Dedifferentiated amniotic fluid mesenchymal stem cell (primary cell): ENCODE results near the gene PTPRG.
A peak's percentile ranks its signal among the peaks of the same experiment; 100 is the strongest.
"Not testable (repeated sequence)": the region's sequence is repeated elsewhere in the genome, so short reads cannot be mapped to it uniquely, and the experiment has no call there.

ENCODE experiments used
- DNase-seq: peaks from one replicate; pipeline ENCODE4 v3.0.0-alpha.2; 2016; ENCODE audit errors: extremely low spot score

PTPRG gene

GRCh38 chr3:61796911-61797310 is 235.5 kb downstream of the PTPRG start:
- no peak for DNase-seq

DNA sequence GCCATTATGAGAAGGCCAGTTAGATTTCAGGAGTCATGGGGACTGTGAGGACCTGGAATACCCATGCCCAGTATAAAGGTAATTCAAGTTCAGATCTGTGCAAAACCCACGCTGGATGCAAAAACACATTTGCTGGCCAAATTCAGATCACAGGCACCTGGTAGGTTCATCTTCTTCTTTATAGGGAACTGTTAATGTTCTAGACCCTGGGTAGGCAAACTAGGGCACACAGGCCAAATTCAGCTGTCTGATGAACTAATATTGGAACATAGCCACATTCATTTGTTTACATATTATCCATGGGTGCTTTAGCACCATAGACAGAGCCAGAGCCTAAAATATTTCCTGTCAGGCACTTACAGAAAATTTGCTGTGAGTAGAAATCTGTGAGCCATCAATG is 241.4 kb downstream of the PTPRG start:
- no peak for DNase-seq

- DNase-seq, result no peak
These were observed 242.6 kb downstream of the PTPRG start for GRCh38 chr3:61803983-61804382.

DNA sequence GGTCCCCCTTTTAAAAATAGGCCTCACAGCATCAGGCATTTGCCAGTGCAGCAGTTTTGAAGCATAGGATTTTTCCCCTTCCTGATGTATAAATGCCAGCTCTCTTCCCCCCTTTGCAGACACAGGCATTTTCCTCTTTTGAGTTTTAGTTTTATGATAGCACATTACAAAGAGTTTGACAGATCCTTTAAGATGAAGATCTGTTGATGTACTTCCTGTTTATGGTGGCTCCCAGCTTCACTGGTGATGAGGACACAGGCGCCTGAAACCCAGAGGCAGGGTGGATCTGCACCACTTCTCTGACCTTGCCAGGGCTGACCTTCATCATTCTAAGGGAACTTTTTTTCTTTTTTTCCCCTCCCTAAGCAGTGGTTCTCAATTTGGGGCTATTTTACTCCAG is 243.4 kb downstream of the PTPRG start:
- DNase-seq, result no peak

DNA sequence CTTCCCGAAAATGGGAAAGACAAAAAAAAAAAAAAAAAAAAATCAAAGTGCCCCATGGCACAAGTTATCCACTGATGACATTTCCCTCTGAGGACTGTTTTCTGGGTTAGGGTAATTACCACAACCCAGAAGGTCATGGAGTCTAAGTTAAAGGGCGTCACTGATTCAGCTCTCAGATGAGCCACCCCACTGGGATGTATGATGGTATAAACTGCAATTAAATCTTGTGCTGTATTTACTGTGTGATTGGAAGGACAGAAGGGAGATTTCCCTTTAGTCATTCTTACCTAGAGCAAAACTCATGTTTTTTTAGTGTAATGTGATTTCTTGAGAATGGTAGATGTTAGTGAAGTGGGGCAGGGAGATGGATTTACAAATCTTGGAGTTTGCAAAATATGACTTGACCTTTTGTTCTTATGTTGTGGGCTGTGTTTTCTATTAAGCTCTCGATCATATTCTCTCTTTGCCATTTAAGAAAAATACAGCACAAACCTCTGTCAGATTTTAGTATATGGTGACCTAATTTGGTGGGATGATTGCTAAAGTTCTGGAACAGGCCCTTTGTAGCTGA is 244.2 kb downstream of the PTPRG start:
- DNase-seq, result no peak

GRCh38 chr3:61806810-61807209 is 245.4 kb downstream of the PTPRG start:
- DNase-seq, result no peak

DNA sequence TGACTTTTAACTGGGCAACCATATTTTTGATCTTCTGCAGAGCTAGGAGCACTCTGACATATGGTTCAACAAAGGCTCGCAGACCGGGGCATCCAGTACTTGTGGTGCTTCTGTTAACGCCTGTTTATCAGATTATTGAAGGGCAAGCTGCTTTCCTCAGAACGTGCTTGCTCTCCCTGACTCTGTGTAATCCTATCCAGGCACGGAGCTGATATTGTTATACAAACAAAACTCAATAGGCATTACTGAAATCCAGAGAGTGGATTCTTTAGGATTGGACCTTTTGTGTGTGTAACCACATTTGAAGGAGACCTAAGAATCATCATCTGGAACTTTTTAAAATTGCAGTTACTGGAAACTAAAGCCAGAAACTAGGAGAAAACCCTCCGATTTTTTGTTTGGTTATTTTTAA is 246.5 kb downstream of the PTPRG start:
- DNase-seq, result peak; percentile 47

DNA sequence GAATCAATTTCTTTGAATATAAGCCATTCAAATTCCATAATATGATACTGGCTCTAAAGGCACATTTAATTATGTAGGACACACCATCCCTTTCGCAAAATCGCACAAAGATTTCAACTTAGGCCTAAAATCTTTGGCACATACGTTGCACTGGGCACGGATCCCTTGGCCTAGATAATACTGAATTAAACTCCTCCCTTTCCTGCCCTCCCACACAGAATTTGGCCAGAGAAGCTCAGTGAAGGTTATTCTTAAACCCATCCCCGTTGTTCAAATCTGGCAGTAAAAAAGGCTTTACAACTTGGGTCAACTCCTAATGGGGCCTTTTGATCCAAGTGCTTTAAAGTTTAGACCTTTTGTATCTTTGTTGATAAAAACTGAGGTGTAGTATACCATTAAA is 247.2 kb downstream of the PTPRG start:
- no peak for DNase-seq

DNA sequence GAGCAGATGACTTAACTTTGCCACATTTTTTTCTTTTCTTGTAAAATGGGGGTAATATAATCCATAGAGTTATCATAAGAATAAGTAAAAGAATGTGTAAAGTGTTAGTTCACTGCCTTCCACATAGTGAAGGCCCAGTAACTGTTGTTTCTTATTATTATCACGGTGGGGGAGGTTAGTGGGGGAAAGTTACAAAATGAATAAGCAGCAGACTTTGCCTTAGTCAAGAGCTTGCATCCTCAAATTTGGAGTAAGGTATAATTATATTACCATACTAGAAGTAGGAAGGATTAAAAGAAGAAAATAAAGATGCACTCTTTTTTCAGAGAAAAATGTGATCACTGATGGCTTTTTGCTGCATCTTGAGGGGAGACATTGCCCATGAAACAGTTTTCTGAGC is 247.6 kb downstream of the PTPRG start:
- no peak for DNase-seq

GRCh38 chr3:61809879-61810278 is 248.5 kb downstream of the PTPRG start:
- DNase-seq, result no peak

DNA sequence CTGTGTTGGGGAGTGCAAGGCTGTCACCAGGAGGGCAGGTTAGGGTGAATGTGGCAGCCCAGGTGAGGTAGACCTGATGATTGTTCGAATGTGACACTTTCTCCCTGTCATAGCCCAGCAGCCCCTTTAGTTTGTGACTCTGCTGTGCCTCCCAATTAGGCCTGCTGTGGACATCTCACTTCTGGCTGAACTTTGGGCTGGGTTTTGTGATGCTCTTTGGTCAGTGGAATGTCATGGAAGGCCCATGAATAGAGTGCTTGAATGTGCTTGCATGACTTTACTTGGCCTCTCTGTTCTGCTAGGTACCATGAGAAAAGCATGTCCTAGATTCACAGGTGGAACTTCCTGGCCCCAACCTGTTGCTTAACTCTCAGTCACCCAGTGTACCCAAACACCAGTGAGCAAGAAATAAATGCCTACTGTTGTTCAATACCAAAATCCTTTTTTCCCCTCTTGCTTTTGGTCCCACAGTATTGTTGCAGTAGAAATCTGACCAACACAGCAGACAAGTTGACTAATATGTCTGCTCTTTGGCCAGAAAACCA is 249.7 kb downstream of the PTPRG start:
- DNase-seq, result no peak

GRCh38 chr3:61811652-61812051 is 250.3 kb downstream of the PTPRG start:
- DNase-seq, result no peak

DNA sequence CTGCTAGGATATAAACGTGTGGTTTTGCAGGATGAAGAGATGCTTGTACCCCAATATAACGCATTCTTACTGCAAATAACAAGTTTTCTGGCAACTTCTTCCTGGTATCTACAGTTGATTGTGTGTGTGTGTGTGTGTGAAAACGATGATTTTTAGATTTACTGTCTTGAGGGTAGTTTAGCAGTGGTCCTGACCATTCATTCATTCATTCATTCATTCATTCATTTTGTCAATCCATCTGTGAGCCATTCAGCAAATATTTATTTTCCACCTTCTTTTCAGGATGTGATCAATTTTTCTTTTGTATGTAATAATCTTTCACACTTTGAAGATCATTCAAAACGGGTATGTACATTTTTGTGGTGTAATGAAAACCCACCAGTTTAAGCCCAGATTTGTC is 250.7 kb downstream of the PTPRG start:
- DNase-seq, result no peak

GRCh38 chr3:61812517-61812916 is 251.1 kb downstream of the PTPRG start:
- no peak for DNase-seq

DNA sequence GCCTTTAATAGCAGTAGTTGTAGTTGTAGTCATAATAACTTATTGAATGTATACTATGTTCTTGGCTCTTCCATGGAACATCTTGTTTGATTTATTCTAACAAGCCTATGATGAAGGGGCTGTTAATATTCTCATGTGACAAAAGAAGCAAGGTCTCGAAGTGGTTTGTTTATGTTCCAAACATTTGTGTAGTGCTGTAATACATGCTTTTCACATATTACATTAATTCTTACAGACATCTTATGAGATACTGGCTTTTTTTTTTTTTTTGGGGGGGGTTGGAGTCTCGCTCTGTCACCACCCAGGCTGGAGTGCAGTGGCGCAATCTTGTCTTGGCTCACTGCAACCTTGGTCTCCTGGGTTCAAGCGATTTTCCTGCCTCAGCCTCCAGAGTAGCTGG is 252.3 kb downstream of the PTPRG start:
- no peak for DNase-seq

DNA sequence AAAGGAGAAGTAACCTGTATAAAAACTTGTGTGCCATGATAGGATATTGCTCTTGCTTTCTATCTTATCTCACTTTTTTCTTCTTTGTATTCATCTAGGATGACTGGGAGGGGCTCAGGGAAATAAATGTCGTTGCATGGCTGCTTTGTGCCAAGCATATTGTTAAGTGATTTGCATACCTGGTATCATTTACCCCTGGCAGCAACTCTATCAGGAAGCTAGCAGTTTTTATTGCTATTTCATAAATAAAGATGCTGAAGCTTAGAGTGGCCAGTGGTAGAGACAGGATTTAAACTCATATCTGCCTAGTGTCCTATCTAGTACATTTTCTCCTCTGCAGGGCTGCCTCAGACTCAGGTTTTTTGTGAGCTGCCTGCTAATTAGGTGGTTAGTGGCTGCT is 253.3 kb downstream of the PTPRG start:
- DNase-seq, result no peak

DNA sequence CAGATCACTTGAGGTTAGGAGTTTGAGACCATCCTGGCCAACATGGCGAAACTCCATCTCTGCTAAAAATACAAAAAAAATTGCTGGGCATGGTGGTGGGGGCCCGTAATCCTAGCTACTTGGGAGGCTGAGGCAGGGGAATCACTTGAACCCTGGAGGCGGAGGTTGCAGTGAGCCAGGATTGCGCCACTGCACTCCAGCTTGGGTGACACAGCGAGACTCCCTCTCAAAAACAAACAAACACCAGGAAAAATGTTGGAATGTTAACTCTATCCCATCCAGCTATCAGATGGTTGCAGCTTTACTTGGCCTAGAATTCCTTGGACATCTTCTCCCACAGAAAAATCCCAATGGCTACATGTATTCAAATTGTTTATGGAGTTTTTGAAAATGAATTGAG is 254.9 kb downstream of the PTPRG start:
- DNase-seq, result not testable (repeated sequence)

GRCh38 chr3:61819861-61820260 is 258.5 kb downstream of the PTPRG start:
- DNase-seq, result no peak

GRCh38 chr3:61820306-61820992 is 259.1 kb downstream of the PTPRG start:
- no peak for DNase-seq

- peak; percentile 15 for DNase-seq
These were observed 260.5 kb downstream of the PTPRG start for GRCh38 chr3:61821823-61822251.

DNA sequence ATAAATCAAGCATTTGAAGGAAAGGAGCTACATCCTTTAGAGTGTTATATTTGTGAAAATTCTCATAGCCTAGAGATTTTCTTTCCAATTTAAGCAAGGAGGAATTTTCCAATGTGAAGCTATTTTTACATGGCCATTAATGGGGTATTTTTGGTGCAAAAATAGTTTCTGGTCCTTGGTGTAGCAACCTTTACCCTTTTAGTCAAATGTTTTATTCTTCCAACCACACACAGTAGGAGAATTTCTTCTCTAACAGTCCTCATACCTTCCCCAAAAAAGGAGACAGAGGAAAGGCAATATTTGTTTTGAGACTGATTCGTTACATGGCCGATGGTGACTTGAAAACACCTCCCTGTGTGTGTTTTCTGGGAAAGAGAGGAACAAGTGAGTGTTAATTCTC is 261.2 kb downstream of the PTPRG start:
- DNase-seq, result no peak

DNA sequence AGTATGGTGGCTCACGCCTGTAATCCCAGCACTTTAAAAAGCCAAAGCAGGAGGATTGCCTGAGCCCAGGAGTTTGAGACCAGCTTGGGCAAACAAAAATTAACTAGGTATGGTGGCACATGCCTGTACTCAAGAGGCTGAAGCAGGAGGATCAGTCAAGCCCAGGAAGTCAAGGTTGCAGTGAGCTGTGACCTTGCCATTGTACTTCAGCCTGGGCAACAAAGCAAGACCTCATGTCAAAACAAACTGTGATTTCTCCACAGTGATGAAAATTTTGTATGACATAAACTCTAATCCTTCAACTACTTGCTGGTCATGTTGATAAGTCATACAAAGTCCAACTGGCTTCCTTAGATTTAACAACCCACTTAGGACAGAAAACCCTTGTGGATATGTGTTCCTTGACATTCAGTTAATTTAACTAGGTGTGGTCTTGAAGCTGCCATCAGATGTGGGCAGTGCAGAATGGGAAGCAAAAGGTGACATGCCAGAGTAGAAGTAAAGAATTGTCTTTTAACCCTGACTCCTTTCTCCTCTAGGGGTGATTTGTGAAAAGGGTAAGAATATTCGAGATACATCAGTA is 263.3 kb downstream of the PTPRG start:
- DNase-seq, result no peak

DNA sequence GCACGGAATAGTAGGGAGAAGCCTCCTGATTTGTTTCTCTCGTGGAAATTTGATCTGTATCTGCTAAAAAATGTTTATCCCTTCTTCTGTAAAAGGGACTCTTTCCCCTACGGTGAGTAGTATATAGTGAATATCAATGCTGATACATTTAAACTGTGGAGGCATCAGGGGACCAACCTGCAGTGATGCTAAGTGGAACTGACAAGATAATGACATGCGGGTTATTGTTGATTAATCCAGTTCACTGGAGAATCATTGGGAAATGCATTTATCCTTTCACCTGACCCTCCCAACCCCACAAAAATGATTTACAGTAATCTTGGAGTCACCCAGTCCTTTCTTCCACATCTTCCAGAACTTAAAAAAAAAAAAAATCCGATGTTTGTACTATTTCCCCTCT is 264.8 kb downstream of the PTPRG start:
- no peak for DNase-seq
